Gastrocnemius medialis (tissue), 4 donors: ENCODE data around the gene SLC17A6.

Experiments
- CTCF ChIP-seq, 5 experiments: fragments of 450-650 bp in 3 of 5; fragments of 200-600 bp in 2 of 5; sonication (generic) in 2 of 5; IDR thresholded peaks in 4 of 5; conservative IDR thresholded peaks in 1 of 5; 1 replicate in 4 of 5; 2 replicates in 1 of 5; pipeline ENCODE4 v1.5.1; 2016 to 2019; ENCODE audit warnings: antibody characterized with exemption in 5 of 5, mild to moderate bottlenecking in 3 of 5, moderate library complexity in 3 of 5
- POLR2A ChIP-seq, 2 donors: fragments of 450-650 bp; IDR thresholded peaks; one replicate each; pipeline ENCODE4 v1.6.1; 2017; ENCODE audit warnings: antibody characterized with exemption in 2 of 2, mild to moderate bottlenecking in 2 of 2, moderate library complexity in 2 of 2

DNA sequence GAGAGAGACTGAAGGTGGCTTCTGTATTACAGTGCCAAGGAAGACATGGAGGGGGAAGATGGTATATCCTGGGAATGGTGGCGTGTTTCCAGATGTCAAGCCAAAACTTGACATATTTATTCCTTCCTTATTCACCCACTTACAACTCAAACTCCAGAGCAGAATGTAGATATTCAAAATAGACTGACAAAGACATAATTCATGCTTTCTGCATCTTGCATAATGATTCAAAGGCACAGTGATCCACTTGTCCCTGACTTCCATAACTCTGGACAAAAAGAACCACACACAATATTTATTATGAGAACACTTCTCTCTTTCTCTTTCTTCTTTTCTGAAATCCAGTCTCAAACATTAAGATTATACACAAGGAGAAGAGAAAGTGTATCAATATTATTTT, 48.9 kb downstream of the SLC17A6 start:
- TF ChIP-seq CTCF (IDR thresholded peaks at IDR 0.05 in 4 of 5, conservative IDR thresholded peaks at IDR 0.05 in 1 of 5), result no peak
- no peak for TF ChIP-seq POLR2A (IDR thresholded peaks at IDR 0.05)
